ENCODE data around the gene PBX2. TPM values are rescaled to one million over a fixed set of nuclear protein-coding genes. Genes with fewer than 3 reads are reported as not detected.

The PBX2 gene
- total and polyA plus RNA-seq, 2 experiments from 2014 or later: 3.1 to 25.4 TPM

DNA sequence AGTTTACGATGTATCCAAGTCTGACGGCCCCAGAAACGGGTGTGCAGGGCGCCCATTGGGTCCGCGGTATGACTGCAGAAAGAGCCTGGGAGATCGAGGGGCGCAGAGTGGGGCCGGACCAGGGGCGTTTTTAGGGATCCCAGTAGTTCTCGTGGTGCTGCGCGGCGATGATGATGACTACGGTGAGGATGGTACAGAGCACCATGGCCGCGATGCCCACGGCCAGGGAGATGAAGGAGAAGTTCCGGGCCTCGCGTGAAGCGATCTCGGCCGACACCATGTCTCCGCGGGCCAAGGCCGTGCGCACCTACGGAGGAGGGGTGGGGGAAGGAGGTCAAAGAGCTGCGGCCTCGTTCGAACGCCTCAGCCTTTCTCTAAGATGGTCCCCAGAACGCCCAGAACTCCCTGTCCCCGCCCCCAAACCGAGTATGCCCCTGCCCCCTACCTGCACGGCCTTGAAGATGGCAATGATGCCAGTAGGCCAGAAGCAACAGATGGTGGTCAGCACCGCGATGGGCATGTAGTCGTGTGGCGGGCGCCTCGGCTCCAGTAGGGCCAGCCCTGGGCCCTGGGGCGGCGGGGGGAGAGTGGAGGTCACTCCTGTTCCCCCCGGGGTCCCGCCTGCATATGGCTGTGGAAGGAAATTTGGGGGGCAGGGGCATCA is 40.8 kb downstream of the PBX2 start:
- no peak for DNase-seq
- no peak overlapping the region for H3K4me2 ChIP-seq (ENCODE audit: unreplicated experiment)
- no peaks in the 10 kb centered on the region for H3K9me3 ChIP-seq (ENCODE audit: low read depth)
- peaks cover 4% of the 10 kb centered on the region; the same call in 1 of the 2 replicates for H3K36me3 ChIP-seq (ENCODE audit: low read depth)
- H3K27me3 ChIP-seq (replicated peaks; ENCODE audit: insufficient read depth): no peaks in the 10 kb centered on the region
- TF ChIP-seq EZH2phosphoT487 (IDR thresholded peaks at IDR 0.05; ENCODE audit: insufficient read depth, low read depth) (no peak), EZH2 (IDR thresholded peaks at IDR 0.05; ENCODE audit: insufficient read depth, poor library complexity, severe bottlenecking) (no peak)
- peaks cover 4% of the 10 kb centered on the region; the same call in 1 of the 2 replicates for H3K79me2 ChIP-seq (ENCODE audit: insufficient read depth)
- 93 to 95% methylated on average over 23 to 47 of the region's 47 CpGs for WGBS, 2 experiments (ENCODE audit: low coverage in 1 of 2, low lambda C conversion rate in 2 of 2, missing lambda C conversion rate in 2 of 2)
- peaks cover 9% of the 10 kb centered on the region; the same call in 1 of the 2 replicates for H3F3A ChIP-seq (ENCODE audit: insufficient read depth)
- H2AFZ ChIP-seq: no peak overlapping the region
- H3K9ac ChIP-seq: no peak overlapping the region
- no peaks in the 10 kb centered on the region for H4K20me1 ChIP-seq (ENCODE audit: insufficient read depth)
- H3K9me2 ChIP-seq (ENCODE audit: insufficient read depth): no peaks in the 10 kb centered on the region
- no peak overlapping the region for H3K4me3 ChIP-seq
- peaks cover 14% of the 10 kb centered on the region for H3K4me1 ChIP-seq (ENCODE audit: insufficient read depth)
- in situ Hi-C loops (cut with MboI): no loop called here
- H3K27ac ChIP-seq: no peak overlapping the region

DNA sequence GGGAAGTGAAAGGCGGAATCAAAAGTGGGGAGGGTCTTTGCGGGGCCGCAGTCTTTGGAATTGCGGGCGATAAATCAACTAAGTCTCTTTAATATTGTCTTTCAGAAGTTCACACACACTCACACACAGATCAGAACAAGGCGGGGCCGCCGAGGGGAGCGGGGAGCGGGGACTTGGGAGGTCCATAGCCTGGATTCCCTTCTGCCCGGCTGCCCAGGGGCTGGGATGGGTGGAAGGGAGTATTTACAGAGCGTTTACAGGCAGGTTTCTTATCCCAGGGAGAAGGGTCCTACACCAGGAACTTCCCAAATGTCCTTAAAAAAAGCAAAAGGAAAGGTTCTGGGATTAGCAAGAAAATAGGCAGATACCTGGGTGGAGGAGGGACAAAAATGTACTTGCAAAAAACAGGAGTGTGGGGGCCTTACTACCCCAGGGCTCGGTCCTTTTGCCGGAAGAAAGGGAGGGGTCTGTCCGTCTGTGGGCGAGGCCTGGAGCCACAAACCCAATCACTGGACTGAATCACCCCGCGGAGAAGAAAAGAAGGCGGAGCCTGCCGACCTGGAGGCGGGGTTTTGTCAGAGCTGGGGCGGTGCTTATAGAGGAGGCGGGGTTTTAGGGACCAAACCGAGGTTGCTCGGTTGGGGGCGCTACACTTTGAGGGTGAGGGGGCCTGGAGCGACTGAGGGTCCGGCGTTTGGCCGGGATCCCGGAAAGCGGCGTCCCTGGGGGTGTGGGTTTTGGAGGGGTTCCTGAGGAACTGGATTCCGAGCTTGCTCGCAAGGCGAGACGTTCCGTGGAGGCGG is 41.5 kb downstream of the PBX2 start:
- Histone ChIP-seq H3K27me3 (replicated peaks; ENCODE audit: insufficient read depth) (no peaks in the 10 kb centered on the region), H2AFZ (no peak overlapping the region), H3K4me2 (ENCODE audit: unreplicated experiment) (no peak overlapping the region), H3K9me3 (ENCODE audit: low read depth) (no peaks in the 10 kb centered on the region), H3K27ac (no peak overlapping the region), H3K79me2 (ENCODE audit: insufficient read depth) (peaks cover 4% of the 10 kb centered on the region; the same call in 1 of the 2 replicates), H4K20me1 (ENCODE audit: insufficient read depth) (no peaks in the 10 kb centered on the region), H3K9ac (no peak overlapping the region), H3K4me1 (ENCODE audit: insufficient read depth) (peaks cover 14% of the 10 kb centered on the region), H3K9me2 (ENCODE audit: insufficient read depth) (no peaks in the 10 kb centered on the region), H3K4me3 (no peak overlapping the region), H3K36me3 (ENCODE audit: low read depth) (peaks cover 4% of the 10 kb centered on the region; the same call in 1 of the 2 replicates), H3F3A (ENCODE audit: insufficient read depth) (peaks cover 9% of the 10 kb centered on the region; the same call in 1 of the 2 replicates)
- peak; percentile 27 for DNase-seq
- TF ChIP-seq EZH2 (IDR thresholded peaks at IDR 0.05; ENCODE audit: insufficient read depth, poor library complexity, severe bottlenecking) (no peak), EZH2phosphoT487 (IDR thresholded peaks at IDR 0.05; ENCODE audit: insufficient read depth, low read depth) (no peak)
- in situ Hi-C loops (cut with MboI): no loop called here
- WGBS, 2 experiments (ENCODE audit: low coverage in 1 of 2, low lambda C conversion rate in 2 of 2, missing lambda C conversion rate in 2 of 2): 71 to 77% methylated on average over 39 of the region's 39 CpGs

DNA sequence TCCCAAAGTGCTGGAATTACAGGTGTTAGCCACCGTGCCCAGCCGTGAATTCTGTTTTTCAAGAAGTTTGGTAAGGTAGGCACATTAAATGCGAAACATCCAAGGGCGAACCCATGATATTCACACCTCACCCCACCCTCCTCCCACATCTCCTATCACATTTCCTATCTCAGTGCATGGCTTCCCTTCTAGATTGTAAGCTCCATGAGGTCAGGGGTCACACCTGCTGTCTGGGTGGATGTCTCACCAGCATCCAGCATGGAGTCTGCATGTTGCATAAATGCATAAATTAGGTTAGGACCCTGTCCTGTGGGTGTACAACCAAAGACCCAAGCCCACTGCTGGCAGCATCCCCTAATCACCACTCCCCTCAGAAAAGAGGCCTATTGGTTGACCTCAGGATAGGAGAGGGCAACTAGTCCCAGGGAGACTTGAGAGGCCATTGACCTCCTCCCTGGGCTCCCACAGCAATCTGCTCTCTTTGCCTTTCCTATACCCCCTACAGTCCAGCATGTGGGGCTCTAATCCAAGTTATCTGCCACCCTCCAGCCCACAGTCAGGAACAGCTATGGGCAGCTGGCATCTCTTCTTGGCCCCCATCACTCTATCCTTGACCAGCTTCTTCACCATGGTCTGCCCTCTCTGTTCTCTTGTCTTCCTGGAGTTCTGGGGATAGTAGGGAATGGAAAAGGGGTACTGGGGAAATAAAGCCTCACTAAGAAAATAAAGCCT is 42.4 kb downstream of the PBX2 start:
- no peak for TF ChIP-seq EZH2 (IDR thresholded peaks at IDR 0.05; ENCODE audit: insufficient read depth, poor library complexity, severe bottlenecking)
- TF ChIP-seq EZH2phosphoT487 (IDR thresholded peaks at IDR 0.05; ENCODE audit: insufficient read depth, low read depth): no peak
- H3K4me3 ChIP-seq: no peak overlapping the region
- no peaks in the 10 kb centered on the region for H3K9me3 ChIP-seq (ENCODE audit: low read depth)
- no peak for DNase-seq
- H2AFZ ChIP-seq: no peak overlapping the region
- H3K36me3 ChIP-seq (ENCODE audit: low read depth): peaks cover 4% of the 10 kb centered on the region; the same call in 1 of the 2 replicates
- H3K4me2 ChIP-seq (ENCODE audit: unreplicated experiment): no peak overlapping the region
- in situ Hi-C loops (cut with MboI): no loop called here
- no peaks in the 10 kb centered on the region for H3K9me2 ChIP-seq (ENCODE audit: insufficient read depth)
- H3F3A ChIP-seq (ENCODE audit: insufficient read depth): 0 out of 2 replicates have a peak, but pooled peaks cover 1% of the 10 kb centered on the region
- 95 to 97% methylated on average over 4 of the region's 4 CpGs for WGBS, 2 experiments (ENCODE audit: low coverage in 1 of 2, low lambda C conversion rate in 2 of 2, missing lambda C conversion rate in 2 of 2)
- H3K27ac ChIP-seq: no peak overlapping the region
- peaks cover 7% of the 10 kb centered on the region for H3K4me1 ChIP-seq (ENCODE audit: insufficient read depth)
- no peaks in the 10 kb centered on the region for H3K27me3 ChIP-seq (replicated peaks; ENCODE audit: insufficient read depth)
- peaks cover 4% of the 10 kb centered on the region; the same call in 1 of the 2 replicates for H3K79me2 ChIP-seq (ENCODE audit: insufficient read depth)
- no peaks in the 10 kb centered on the region for H4K20me1 ChIP-seq (ENCODE audit: insufficient read depth)
- no peak overlapping the region for H3K9ac ChIP-seq

DNA sequence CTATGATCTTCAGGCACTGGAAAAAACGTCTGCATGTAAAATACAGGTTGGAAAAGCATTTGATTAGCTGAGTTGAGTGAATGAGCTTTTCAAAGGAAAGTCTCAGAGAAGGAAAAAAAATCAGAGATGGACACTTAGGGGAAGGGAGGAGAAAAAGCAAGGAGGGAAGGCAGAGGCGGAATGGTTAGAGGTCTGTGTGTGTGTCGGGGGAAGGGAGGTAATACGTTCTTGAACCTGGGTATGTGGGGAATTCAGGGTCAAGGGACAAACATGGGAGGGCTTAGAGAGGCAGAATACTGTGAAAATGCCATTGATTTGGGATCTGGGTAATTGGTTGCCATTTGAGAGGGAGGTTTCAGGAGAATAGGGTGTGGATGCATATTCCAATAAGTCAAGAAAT is 43.3 kb downstream of the PBX2 start:
- no peaks in the 10 kb centered on the region for H3K27me3 ChIP-seq (replicated peaks; ENCODE audit: insufficient read depth)
- H3K9me2 ChIP-seq (ENCODE audit: insufficient read depth): no peaks in the 10 kb centered on the region
- DNase-seq: no peak
- no peaks in the 10 kb centered on the region for H3K4me1 ChIP-seq (ENCODE audit: insufficient read depth)
- in situ Hi-C loops (cut with MboI): no loop called here
- 69 to 73% methylated on average over 4 of the region's 4 CpGs for WGBS, 2 experiments (ENCODE audit: low coverage in 1 of 2, low lambda C conversion rate in 2 of 2, missing lambda C conversion rate in 2 of 2)
- TF ChIP-seq EZH2phosphoT487 (IDR thresholded peaks at IDR 0.05; ENCODE audit: insufficient read depth, low read depth) (no peak), EZH2 (IDR thresholded peaks at IDR 0.05; ENCODE audit: insufficient read depth, poor library complexity, severe bottlenecking) (no peak)
- H4K20me1 ChIP-seq (ENCODE audit: insufficient read depth): no peaks in the 10 kb centered on the region
- H3K4me3 ChIP-seq: no peak overlapping the region
- no peak overlapping the region for H3K9ac ChIP-seq
- H3K9me3 ChIP-seq (ENCODE audit: low read depth): no peaks in the 10 kb centered on the region
- H3F3A ChIP-seq (ENCODE audit: insufficient read depth): no peaks in the 10 kb centered on the region
- no peaks in the 10 kb centered on the region for H3K79me2 ChIP-seq (ENCODE audit: insufficient read depth)
- 0 out of 2 replicates have a peak overlapping the region, but pooled peaks have one; percentile 28 for H2AFZ ChIP-seq
- H3K36me3 ChIP-seq (ENCODE audit: low read depth): peaks cover 4% of the 10 kb centered on the region; the same call in 1 of the 2 replicates
- no peak overlapping the region for H3K27ac ChIP-seq
- H3K4me2 ChIP-seq (ENCODE audit: unreplicated experiment): no peak overlapping the region
